Measurements from ENCODE around the gene SLC35G2.
"Not testable (repeated sequence)": the region's sequence is repeated elsewhere in the genome, so short reads cannot be mapped to it uniquely, and the experiment has no call there.

The SLC35G2 gene

DNA sequence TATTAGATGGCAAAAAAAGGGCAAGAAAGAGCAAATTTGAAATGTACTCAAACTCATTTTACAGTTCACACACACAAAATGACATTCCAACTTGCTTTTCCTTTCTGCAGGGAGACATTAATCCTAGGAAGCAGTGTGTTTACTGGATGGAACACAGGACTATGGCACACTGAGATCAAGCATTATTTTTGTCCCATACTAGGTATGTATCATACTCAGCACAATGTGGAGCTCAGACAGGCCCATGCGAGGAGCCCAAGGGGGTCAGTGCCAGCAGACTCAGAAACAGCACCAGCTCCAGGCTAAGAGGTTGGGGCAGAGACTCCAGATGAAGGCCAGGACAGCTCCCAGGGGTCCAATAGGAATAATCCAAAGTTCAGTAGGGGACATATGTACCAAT, 30.8 kb upstream of the SLC35G2 start:
- no peak overlapping the region for H3K4me3 ChIP-seq (ENCODE audit: low read depth, low read length)
- DNase-seq (ENCODE audit: low read depth, low spot score) = no peak
- TF ChIP-seq, protein P1, sequence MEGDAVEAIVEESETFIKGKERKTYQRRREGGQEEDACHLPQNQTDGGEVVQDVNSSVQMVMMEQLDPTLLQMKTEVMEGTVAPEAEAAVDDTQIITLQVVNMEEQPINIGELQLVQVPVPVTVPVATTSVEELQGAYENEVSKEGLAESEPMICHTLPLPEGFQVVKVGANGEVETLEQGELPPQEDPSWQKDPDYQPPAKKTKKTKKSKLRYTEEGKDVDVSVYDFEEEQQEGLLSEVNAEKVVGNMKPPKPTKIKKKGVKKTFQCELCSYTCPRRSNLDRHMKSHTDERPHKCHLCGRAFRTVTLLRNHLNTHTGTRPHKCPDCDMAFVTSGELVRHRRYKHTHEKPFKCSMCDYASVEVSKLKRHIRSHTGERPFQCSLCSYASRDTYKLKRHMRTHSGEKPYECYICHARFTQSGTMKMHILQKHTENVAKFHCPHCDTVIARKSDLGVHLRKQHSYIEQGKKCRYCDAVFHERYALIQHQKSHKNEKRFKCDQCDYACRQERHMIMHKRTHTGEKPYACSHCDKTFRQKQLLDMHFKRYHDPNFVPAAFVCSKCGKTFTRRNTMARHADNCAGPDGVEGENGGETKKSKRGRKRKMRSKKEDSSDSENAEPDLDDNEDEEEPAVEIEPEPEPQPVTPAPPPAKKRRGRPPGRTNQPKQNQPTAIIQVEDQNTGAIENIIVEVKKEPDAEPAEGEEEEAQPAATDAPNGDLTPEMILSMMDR (IDR thresholded peaks at IDR 0.05; ENCODE audit: insufficient read depth, low read length, missing control alignments) = no peak
- CTCF ChIA-PET = interaction anchor here (1.5 kb wide), 1 partner anchor 36 kb away, joined by 5 read pairs; the partner anchor contains the start of gene STAG1
- POLR2A ChIA-PET = no interaction called here

- no peak for DNase-seq (ENCODE audit: low read depth, low spot score)
- TF ChIP-seq, protein P1 (IDR thresholded peaks at IDR 0.05; ENCODE audit: insufficient read depth, low read length, missing control alignments) = no peak
- CTCF ChIA-PET = interaction anchor here (1.0 to 1.4 kb wide), 2 partner anchors 73 to 224 kb away, joined by 3 read pairs; no protein-coding TSS in a partner anchor
- no peak overlapping the region for H3K4me3 ChIP-seq (ENCODE audit: low read depth, low read length)
- POLR2A ChIA-PET = no interaction called here
Measured at GRCh38 chr3:136789976-136790375, 28.9 kb upstream of the SLC35G2 start.

- POLR2A ChIA-PET = interaction anchor here (0.7 kb wide), 1 partner anchor 555 kb away, joined by 4 read pairs; no protein-coding TSS in a partner anchor
- no peak overlapping the region for H3K4me3 ChIP-seq (ENCODE audit: low read depth, low read length)
- CTCF ChIA-PET = interaction anchor here (1.0 to 1.4 kb wide), 2 partner anchors 72 to 223 kb away, joined by 3 read pairs; no protein-coding TSS in a partner anchor
- TF ChIP-seq, protein P1 (IDR thresholded peaks at IDR 0.05; ENCODE audit: insufficient read depth, low read length, missing control alignments) = no peak
- DNase-seq (ENCODE audit: low read depth, low spot score) = no peak
Measured at GRCh38 chr3:136790786-136791185, 28.1 kb upstream of the SLC35G2 start.

GRCh38 chr3:136792556-136793330, 26.2 kb upstream of the SLC35G2 start:
- no peak overlapping the region for H3K4me3 ChIP-seq (ENCODE audit: low read depth, low read length)
- CTCF ChIA-PET = interaction anchor here (1.2 to 1.4 kb wide), 2 partner anchors 155 to 222 kb away, joined by 3 to 4 read pairs; no protein-coding TSS in a partner anchor
- POLR2A ChIA-PET = no interaction called here
- no peak for DNase-seq (ENCODE audit: low read depth, low spot score)
- TF ChIP-seq, protein P1 (IDR thresholded peaks at IDR 0.05; ENCODE audit: insufficient read depth, low read length, missing control alignments) = no peak

DNA sequence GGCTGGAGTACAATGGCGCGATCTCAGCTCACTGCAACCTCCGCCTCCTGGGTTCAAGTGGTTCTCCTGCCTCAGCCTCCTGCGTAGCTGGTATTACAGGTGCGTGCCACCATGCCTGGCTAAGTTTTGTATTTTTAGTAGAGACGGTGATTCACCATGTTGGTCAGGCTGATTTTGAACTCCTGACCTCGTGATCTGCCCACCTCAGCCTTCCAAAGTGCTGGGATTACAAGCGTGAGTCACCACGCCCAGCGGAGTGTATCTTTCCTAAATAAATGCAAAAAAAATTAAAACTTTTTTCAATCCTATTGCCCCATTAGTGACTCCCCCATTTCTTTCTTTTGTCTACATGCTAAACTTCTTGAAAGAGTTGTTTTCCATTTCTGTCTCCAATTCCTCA, 17.8 kb upstream of the SLC35G2 start:
- CTCF ChIA-PET = interaction anchor here (1.3 kb wide), 1 partner anchor 213 kb away, joined by 3 read pairs; no protein-coding TSS in a partner anchor

DNA sequence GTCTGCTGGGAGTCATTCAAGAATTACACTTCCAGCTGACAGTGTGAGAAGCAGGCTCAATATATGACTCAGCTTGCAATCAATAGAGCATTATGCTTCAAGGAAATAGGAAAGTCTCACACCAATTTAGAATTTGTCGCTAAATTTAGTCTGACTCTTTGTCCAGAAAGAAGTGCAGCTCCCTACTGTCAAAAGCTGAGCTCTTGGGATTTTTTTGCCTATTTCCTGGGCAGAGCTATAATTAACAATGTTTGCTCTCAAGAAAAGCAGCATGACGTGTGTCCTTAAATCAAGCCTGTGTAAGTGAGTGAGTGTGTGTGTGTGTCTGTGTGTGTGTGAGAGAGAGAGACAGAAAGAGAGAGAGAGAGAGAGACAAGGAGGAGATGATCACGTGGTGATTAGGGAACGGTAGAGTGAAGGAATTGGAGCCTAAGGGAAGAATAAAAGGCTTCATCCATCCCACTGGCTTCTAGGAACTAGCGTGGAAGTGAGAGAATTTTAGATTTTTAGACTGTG, 16.4 kb upstream of the SLC35G2 start:
- no peak for DNase-seq (ENCODE audit: low read depth, low spot score)
- TF ChIP-seq, protein P1 (IDR thresholded peaks at IDR 0.05; ENCODE audit: insufficient read depth, low read length, missing control alignments) = no peak
- CTCF ChIA-PET = interaction anchor here (0.8 to 1.3 kb wide), 4 partner anchors 14 to 211 kb away, joined by 3 read pairs; no protein-coding TSS in a partner anchor
- no peak overlapping the region for H3K4me3 ChIP-seq (ENCODE audit: low read depth, low read length)
- POLR2A ChIA-PET = no interaction called here

More for the DNA sequence above, 17.8 kb upstream of the SLC35G2 start:
- H3K4me3 ChIP-seq (ENCODE audit: low read depth, low read length); DNase-seq (ENCODE audit: low read depth, low spot score); POLR2A ChIA-PET: not testable (repeated sequence)
